GM19372 (cell line): ENCODE results near the gene VPREB1.
A peak's percentile ranks its signal among the peaks of the same experiment; 100 is the strongest.
"Not testable (repeated sequence)": the region's sequence is repeated elsewhere in the genome, so short reads cannot be mapped to it uniquely, and the experiment has no call there.

Experiments
- ATAC-seq: cut with Tn5 transposase; IDR thresholded peaks from one replicate; pipeline ENCODE4 v1.9.1; 2021; ENCODE audit warnings: mild to moderate bottlenecking, low read depth, moderate library complexity; ENCODE audit not compliant: unreplicated experiment

Gene VPREB1

DNA sequence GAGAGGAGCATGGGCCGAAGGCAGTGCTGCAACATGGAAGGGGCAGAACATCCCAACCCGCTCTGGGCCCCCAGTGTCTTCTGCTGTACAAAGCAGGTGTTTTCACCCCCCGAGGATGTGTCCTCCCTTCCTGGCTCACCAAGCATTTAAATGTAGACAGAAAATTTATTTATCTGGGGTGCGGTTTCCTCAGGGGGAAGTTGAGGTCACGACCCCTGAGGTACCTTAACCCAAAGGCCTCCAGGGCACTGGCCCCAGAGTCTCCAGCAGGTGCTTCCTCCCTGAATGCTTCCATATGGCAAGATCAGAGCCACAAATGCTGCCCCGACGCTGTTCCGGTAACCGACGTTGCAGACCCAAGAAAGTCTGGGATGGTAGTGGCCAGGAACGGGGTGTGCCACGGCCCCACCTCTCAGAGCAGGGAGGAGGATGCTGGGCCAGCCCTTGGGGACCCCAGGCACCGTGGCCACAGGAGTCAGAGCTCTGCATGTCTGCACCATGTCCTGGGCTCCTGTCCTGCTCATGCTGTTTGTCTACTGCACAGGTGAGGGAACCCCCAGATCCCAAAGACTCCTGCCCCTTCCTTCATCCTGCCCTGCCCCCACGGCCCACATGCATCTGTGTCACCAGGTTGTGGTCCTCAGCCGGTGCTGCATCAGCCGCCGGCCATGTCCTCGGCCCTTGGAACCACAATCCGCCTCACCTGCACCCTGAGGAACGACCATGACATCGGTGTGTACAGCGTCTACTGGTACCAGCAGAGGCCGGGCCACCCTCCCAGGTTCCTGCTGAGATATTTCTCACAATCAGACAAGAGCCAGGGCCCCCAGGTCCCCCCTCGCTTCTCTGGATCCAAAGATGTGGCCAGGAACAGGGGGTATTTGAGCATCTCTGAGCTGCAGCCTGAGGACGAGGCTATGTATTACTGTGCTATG is at the start of gene VPREB1:
VPREB1 (plus strand) TSS at position 471 of the 935 bp plus-strand sequence; CDS start at position 499, 28 bp downstream.
- ATAC-seq, result no peak

DNA sequence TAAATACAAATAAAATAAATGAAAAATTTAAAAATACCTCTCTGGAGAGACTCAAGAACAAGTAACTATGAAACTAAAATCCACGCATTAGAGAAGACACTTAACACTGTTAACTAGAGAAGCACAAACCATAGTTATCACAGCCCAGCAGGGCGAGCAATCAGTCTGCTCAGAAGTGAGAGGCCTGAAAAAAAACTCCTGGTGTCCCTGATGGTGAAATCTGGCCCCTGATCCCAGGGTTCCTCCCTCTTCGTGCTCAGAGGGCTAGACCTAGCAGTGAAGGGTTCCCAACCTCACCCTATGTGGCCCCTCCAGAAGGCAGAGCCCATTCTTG is 49.7 kb upstream of the VPREB1 start:
- no peak for ATAC-seq

DNA sequence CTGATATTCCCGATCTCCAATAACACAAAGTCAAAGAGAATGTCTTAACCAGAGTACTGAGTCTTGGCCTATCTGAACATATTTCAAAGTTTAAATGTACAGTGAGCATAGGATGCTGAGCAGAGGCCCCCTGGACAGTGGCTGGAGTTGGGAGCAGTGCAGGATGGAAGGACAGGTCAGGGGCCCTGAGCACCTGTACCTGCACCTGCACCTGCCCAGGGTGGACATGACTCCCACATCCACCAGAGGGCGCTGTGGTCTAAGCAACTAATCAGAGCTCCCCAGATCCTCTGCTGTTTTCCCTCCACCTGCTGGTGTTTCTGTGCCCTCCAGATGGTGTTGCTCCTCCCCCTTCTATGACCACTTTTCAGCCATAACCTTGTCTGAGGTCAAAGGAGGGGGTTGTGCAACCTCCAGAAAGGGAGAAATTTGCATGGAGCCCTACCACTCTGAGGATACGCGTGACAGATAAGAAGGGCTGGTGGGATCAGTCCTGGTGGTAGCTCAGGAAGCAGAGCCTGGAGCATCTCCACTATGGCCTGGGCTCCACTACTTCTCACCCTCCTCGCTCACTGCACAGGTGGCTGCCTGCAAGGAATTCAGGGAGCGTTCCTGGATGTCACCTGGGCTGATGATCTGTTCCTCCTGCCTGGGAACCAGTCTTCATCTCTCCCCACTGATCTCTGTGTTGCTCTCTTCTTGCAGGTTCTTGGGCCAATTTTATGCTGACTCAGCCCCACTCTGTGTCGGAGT is 49.1 kb upstream of the VPREB1 start:
- peak; percentile 62 for ATAC-seq

DNA sequence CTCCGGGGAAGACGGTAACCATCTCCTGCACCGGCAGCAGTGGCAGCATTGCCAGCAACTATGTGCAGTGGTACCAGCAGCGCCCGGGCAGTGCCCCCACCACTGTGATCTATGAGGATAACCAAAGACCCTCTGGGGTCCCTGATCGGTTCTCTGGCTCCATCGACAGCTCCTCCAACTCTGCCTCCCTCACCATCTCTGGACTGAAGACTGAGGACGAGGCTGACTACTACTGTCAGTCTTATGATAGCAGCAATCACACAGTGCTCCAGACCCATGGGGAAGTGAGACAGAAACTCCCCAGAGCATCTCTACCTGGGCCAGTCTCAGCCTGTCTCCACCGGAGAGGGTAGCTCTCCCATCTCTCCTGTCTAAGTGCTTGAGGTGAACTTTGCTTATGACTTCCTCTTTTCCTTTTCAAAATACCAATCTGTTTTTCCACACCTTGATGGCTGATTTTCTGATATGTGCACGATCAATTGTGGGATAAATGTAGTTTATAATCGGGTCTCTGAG is 48.5 kb upstream of the VPREB1 start:
- ATAC-seq, result peak; percentile 77

DNA sequence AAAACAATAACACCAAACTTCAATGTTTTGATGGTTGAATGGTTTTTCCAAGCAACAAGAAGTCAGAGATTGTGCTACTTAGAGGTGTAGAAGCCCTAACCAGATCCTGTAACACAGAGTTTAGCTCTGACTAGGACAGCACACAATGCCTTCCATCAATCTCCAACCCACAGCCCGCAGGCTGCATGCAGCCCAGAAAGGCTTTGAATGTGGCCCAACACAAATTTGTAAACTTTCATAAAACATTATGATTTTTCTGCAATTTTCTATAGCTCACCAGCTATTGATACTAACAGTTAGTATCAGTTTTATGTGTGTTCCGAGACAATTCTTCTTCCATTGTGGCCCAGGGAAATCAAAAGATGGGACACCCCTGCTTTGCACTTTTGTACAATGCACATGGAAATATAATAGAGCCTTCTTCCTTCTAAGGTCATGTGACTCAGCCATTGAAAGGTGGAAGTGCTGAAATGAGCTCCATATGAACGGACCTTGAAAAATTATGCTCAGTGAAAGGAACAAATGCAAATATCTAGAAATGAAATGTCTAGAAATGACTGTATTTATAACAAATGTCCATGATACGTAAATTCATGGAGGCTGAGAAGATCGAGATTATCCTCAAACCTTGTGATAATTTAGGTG is 47.6 kb upstream of the VPREB1 start:
- ATAC-seq, result no peak

DNA sequence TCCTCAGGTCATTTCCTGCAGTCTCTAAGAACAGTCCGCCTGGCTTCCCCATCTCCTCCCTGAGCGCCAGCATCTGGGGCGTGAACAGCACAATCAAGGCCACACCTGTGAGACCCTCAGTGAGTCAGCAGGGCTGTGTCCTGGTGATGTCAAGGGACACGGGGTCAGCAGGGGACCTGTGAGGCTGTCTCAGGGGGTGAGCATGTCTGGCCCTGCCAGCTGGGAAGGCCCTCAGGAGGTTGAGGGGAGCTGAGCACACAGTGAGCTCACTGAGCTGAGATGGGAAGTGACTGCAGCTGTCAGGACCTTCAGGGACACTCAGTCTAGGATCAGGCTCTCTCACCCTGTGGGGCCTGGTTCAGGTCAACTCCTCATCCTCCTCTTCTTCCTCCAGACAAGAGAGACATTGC is 46.6 kb upstream of the VPREB1 start:
- no peak for ATAC-seq

DNA sequence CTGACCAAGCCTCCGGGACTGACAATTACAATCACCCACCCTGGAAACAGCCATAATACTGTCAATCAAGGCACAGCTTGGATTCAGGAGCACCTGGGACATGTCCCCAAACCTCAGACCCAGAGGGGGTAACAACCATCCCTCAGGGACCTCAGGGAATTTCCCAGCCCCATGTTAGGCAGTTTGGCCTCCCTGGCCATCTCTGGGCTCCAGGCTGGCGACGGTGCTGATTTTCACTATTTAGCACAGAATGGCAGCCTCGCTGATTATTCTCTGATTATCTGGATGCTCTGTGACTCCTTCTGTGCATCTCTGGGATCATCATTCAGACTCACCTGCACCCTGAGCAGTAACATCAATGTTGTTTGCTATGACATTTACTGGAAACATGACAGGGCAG is 45.8 kb upstream of the VPREB1 start:
- no peak for ATAC-seq

DNA sequence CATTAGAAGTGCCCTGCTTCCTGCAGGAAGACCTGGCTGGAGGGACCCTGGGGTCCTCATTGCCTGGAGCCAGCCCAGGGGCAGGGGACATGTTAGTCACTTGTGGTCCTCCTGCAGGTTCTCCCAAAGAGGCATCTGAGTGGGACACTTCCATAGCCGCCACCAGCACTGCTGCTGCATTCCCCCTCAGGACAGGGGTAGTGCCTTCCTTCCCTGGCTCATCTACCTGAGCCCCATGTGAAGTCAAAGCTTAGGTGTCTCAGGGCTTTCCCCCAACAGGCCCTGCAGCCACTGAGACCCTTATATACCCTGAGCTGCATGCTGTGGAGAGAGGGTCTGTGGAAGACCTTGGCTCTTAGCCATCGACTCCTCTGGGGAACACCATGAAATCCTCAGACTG is 45.0 kb upstream of the VPREB1 start:
- ATAC-seq, result no peak

GRCh38 chr22:22200569-22201184 is 43.9 kb upstream of the VPREB1 start:
- no peak for ATAC-seq

DNA sequence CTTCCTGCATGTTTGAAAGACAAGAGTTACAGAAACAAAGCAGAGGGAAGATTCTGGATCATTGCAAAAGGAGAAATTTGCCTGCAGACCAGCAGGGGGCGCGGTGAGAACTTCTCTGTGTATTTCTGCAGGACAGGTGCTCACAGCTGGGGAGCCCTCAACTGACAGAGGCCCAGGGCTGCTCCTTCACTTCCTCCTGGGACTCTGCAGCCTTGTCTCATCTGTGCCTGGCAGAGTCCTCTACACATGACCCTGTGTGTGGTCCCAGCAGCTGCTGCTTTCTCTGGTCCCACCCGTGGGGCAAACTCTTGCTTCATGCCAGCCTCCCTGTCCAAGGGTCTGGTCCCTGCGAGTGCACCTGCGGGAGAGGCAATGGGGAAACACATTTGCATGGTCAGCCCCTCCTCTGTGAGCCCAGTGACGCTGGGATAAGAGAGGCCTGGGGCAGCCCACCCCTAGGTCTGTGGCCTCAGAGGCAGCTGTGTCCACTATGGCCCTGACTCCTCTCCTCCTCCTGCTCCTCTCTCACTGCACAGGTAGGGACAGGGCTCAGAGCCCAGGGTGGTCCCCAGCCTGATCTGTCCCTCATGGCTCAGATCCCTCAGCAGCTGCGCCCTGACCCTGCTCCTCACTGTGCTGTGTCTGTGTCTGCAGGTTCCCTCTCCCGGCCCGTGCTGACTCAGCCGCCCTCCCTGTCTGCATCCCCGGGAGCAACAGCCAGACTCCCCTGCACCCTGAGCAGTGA is 43.2 kb upstream of the VPREB1 start:
- ATAC-seq, result no peak

- no peak for ATAC-seq
These were observed 42.6 kb upstream of the VPREB1 start for GRCh38 chr22:22201930-22202343.

- ATAC-seq, result no peak
These were observed 41.3 kb upstream of the VPREB1 start for GRCh38 chr22:22203048-22203971.

DNA sequence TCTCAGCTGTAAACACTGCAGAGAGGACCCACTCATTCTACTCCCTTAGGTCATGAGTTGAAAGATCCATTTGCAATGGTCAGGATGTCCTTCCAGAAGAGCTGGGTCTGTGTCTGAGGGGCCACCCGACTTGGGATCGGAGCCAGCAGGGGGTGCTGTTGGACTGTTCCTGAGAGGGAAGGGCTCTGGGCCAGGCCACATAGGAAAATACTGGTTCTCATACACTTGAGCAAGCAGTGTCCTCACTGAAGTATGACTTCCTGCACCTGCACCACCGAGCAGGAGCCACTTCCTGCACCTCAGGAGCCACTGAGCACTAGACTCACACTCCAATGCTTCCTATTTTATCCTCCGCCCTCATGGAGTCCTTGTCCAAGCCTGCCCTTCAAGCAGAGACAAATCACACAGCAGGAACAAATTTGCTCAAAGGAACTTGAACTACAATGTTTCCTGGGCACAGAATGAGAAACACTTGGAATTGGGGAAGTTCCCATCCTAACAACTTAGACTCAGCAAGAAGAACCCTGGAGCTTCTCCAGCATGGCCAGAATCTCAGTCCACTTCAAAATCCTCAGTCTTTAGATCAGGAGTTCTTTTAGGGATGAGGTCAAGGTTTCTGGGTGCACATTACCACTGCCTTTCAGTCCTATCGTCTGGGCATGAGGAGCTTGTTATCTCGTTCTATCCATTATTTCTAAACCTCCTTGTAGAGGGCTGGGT is 36.6 kb upstream of the VPREB1 start:
- ATAC-seq, result peak; percentile 85

DNA sequence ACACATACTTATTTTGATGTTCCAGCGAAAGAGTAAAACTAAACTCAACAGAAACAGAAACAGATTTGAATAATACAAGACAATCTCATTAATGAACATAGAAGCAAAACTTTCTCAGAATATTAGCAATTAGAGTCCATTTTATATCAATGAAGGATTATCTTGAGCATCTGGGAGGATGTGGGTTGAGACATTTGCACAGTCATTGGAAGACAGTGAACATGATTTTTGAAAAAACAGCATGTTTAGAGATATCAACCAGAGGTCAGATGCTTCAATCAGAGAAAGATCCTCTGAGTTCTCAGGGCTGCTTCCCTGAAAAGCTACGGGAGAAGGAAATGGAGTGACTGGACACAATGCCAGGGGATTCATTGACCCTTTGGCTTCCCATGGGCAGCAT is 35.9 kb upstream of the VPREB1 start:
- ATAC-seq, result no peak

DNA sequence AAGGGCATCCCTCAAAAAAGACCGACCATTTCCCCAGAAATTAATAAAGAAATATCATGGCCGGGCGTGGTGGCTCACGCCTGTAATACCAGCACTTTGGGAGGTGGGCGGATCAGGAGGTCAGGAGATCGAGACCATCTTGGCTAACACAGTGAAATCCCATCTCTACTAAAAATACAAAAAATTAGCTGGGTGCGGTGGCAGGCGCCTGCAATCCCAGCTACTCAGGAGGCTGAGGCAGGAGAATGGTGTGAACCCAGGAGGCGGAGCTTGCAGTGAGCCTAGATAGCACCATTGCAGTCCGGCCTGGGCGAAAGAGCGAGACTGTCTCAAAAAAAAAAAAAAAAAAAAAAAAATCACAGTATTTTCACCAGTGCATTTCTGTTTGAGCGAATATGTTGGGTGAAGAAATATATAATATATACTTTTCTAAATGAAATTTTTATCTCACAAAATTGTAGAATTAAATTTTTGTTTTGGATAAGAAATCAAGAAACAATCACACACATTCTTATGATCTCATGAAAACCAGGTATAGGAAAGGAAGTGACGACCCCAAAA is 35.4 kb upstream of the VPREB1 start:
- ATAC-seq, result not testable (repeated sequence)

- ATAC-seq, result no peak
These were observed 34.2 kb upstream of the VPREB1 start for GRCh38 chr22:22210375-22210774.

DNA sequence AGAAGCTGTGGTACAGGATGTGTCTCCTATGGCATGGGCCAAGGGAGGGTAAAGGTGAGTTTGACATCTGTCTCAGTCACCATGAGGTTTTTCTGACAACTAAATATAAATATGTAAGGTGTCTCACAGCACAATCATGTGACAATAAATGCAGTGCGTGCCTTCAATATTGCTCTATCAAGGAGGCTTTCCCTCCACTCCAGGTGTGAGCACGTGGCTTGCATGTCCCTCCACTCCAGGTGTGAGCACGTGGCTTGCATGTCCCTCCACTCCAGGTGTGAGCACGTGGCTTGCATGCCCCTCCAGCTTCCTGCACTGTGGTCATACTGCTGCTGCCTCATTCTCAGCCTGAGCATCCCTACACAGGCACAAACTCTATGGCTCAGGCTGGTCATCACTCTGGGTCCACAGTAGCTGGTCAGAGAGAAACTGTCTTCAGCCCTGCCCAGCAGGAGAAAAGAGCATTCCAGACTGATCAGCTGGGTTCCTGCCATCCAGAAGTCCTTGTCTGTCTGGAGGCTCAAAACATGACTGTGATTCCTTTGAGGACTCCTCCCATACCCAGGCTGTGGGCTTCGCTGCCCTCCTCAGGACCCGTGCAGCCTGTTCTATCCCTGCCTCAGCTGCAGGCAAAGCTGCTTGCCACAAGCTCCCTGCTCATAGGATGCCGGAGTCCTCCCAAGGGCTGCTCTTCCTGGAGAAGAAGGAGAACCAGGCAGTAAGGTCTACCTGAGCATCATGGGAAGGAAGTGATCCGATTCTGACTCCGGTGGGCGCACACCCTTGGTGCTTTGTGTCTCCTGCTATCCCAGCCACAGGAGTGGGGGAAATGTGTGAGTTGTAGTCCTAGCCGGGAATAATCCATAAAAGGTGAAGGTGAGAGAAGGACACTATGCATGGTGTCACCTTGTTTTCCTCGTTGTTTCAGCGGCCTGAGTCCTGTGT is 33.4 kb upstream of the VPREB1 start:
- no peak for ATAC-seq
